ENCODE results near the gene FAM110A. TPM values are rescaled to one million over a fixed set of nuclear protein-coding genes. Genes with fewer than 3 reads are reported as not detected.
"Not testable (repeated sequence)": the region's sequence is repeated elsewhere in the genome, so short reads cannot be mapped to it uniquely, and the experiment has no call there.

FAM110A gene
- polyA plus RNA-seq, 1 experiment = 1.9 TPM

GRCh38 chr20:889932-890463, 56.5 kb downstream of the FAM110A start:
- H3K9me3 ChIP-seq (ENCODE audit: control insufficient read depth, insufficient read depth, low read length) = no peaks in the 10 kb centered on the region; the same call in 1 of the 2 replicates
- H3K27me3 ChIP-seq (ENCODE audit: control insufficient read depth, insufficient read depth, low read length) = peaks cover 2% of the 10 kb centered on the region
- H3K4me3 ChIP-seq (ENCODE audit: low read depth, low read length) = no peak overlapping the region
- H3K27ac ChIP-seq (ENCODE audit: low read depth, low read length) = no peak overlapping the region
- CTCF ChIA-PET = no interaction called here
- no peak for DNase-seq (ENCODE audit: low read depth, low spot score)
- TF ChIP-seq CTCF (IDR thresholded peaks at IDR 0.05; ENCODE audit: low read depth, low read length) = no peak
- POLR2A ChIA-PET = no interaction called here

GRCh38 chr20:890666-891057, 57.1 kb downstream of the FAM110A start:
- H3K27ac ChIP-seq (ENCODE audit: low read depth, low read length) = no peak overlapping the region
- no peaks in the 10 kb centered on the region; the same call in 1 of the 2 replicates for H3K9me3 ChIP-seq (ENCODE audit: control insufficient read depth, insufficient read depth, low read length)
- ChIA-PET POLR2A (no interaction called here), CTCF (no interaction called here)
- no peak for DNase-seq (ENCODE audit: low read depth, low spot score)
- no peak overlapping the region for H3K4me3 ChIP-seq (ENCODE audit: low read depth, low read length)
- no peak for TF ChIP-seq CTCF (IDR thresholded peaks at IDR 0.05; ENCODE audit: low read depth, low read length)
- H3K27me3 ChIP-seq (ENCODE audit: control insufficient read depth, insufficient read depth, low read length) = no peaks in the 10 kb centered on the region

GRCh38 chr20:891058-891705, 57.7 kb downstream of the FAM110A start:
- DNase-seq (ENCODE audit: low read depth, low spot score) = no peak
- CTCF ChIA-PET = interaction anchor here (0.6 kb wide), 1 partner anchor 186 kb away, joined by 3 read pairs; no protein-coding TSS in a partner anchor
- Histone ChIP-seq H3K27me3 (ENCODE audit: control insufficient read depth, insufficient read depth, low read length) (no peaks in the 10 kb centered on the region), H3K9me3 (ENCODE audit: control insufficient read depth, insufficient read depth, low read length) (no peaks in the 10 kb centered on the region; the same call in 1 of the 2 replicates), H3K27ac (ENCODE audit: low read depth, low read length) (no peak overlapping the region), H3K4me3 (ENCODE audit: low read depth, low read length) (no peak overlapping the region)
- POLR2A ChIA-PET = no interaction called here
- no peak for TF ChIP-seq CTCF (IDR thresholded peaks at IDR 0.05; ENCODE audit: low read depth, low read length)

- DNase-seq (ENCODE audit: low read depth, low spot score) = no peak
- CTCF ChIA-PET = interaction anchor here (0.6 kb wide), 1 partner anchor 185 kb away, joined by 3 read pairs; no protein-coding TSS in a partner anchor
- Histone ChIP-seq H3K4me3 (ENCODE audit: low read depth, low read length) (no peak overlapping the region), H3K27ac (ENCODE audit: low read depth, low read length) (no peak overlapping the region), H3K9me3 (ENCODE audit: control insufficient read depth, insufficient read depth, low read length) (no peaks in the 10 kb centered on the region; the same call in 1 of the 2 replicates), H3K27me3 (ENCODE audit: control insufficient read depth, insufficient read depth, low read length) (no peaks in the 10 kb centered on the region)
- POLR2A ChIA-PET = no interaction called here
- TF ChIP-seq CTCF (IDR thresholded peaks at IDR 0.05; ENCODE audit: low read depth, low read length) = no peak
Observed at GRCh38 chr20:891706-892080, 58.2 kb downstream of the FAM110A start.

GRCh38 chr20:892371-892770, 58.9 kb downstream of the FAM110A start:
- POLR2A ChIA-PET; H3K27ac ChIP-seq (ENCODE audit: low read depth, low read length); H3K4me3 ChIP-seq (ENCODE audit: low read depth, low read length); CTCF ChIA-PET; H3K27me3 ChIP-seq (ENCODE audit: control insufficient read depth, insufficient read depth, low read length); DNase-seq (ENCODE audit: low read depth, low spot score); H3K9me3 ChIP-seq (ENCODE audit: control insufficient read depth, insufficient read depth, low read length): not testable (repeated sequence)

Other genes starting within 250 kb of the FAM110A start
- gene TCF15, start 223.4 kb upstream of the FAM110A start, polyA plus RNA-seq (2011; rRNA removed) = not detected in 2 replicates
- gene SRXN1, start 180.5 kb upstream of the FAM110A start, polyA plus RNA-seq (2011; rRNA removed) = 64.6 and 66.4 TPM in 2 replicates
- not detected in 2 replicates for gene SCRT2, start 157.9 kb upstream of the FAM110A start, polyA plus RNA-seq (2011; rRNA removed)
- not detected in 2 replicates for gene SLC52A3, start 65.2 kb upstream of the FAM110A start, polyA plus RNA-seq (2011; rRNA removed)
- not detected in 2 replicates for gene ANGPT4, start 82.6 kb downstream of the FAM110A start, polyA plus RNA-seq (2011; rRNA removed)
- gene RSPO4, start 168.6 kb downstream of the FAM110A start, polyA plus RNA-seq (2011; rRNA removed) = not detected in 2 replicates

All from AG04450 (cell line).